Ascending aorta (tissue), 2 donors: ENCODE measurements around the gene FKRP. TPM values are rescaled to one million over a fixed set of nuclear protein-coding genes. Genes with fewer than 3 reads are reported as not detected.

ENCODE experiments used
- DNase-seq, 2 donors: peaks; one replicate each; pipeline ENCODE4 v3.0.0-alpha.2; 2019; ENCODE audit warnings: low spot score in 2 of 2
- H3K27ac ChIP-seq, 2 donors: fragments of 200-600 bp; sonication (generic); one replicate each; pipeline ENCODE4 v1.5.1; 2016 to 2017; ENCODE audit warnings: mild to moderate bottlenecking in 1 of 2
- H3K27me3 ChIP-seq: fragments of 200-600 bp; sonication (generic); one replicate; pipeline ENCODE4 v1.5.1; 2017
- H3K36me3 ChIP-seq, 2 donors: fragments of 200-600 bp; sonication (generic); one replicate each; pipeline ENCODE4 v1.5.1; 2016
- H3K4me1 ChIP-seq, 2 donors: fragments of 200-600 bp; sonication (generic); one replicate each; pipeline ENCODE4 v1.5.1; 2016 to 2017; ENCODE audit warnings: mild to moderate bottlenecking in 1 of 2
- H3K4me3 ChIP-seq, 2 donors: fragments of 200-600 bp; sonication (generic); one replicate each; pipeline ENCODE4 v1.5.1; 2016 to 2017; ENCODE audit warnings: mild to moderate bottlenecking in 1 of 2
- H3K9me3 ChIP-seq, 2 donors: fragments of 200-600 bp; sonication (generic); one replicate each; pipeline ENCODE4 v1.5.1; 2016
- intact Hi-C: fragments of 100-400 bp; cut with DNase I; formaldehyde crosslinking; loops from one replicate; pipeline ENCODE4 v1.15.1; 2023
- total RNA-seq: library from RNA; depleted of rRNA; stranded (reverse); fragments of >200 nt; gene quantifications from one replicate; pipeline ENCODE4 v1.1.0, GENCODE V29; 2016
- TF ChIP-seq, protein P1 (sequence below), 3 experiments: fragments of 200-600 bp in 2 of 3; fragments of 450-650 bp in 1 of 3; sonication (generic) in 2 of 3; IDR thresholded peaks; one replicate each; pipeline ENCODE4 v1.5.1; 2016 to 2019; ENCODE audit warnings: antibody characterized with exemption in 3 of 3, mild to moderate bottlenecking in 1 of 3, moderate library complexity in 1 of 3

Gene FKRP
- total RNA-seq, 1 donor from 2014 or later, result 11.8 TPM

- TF ChIP-seq, protein P1, sequence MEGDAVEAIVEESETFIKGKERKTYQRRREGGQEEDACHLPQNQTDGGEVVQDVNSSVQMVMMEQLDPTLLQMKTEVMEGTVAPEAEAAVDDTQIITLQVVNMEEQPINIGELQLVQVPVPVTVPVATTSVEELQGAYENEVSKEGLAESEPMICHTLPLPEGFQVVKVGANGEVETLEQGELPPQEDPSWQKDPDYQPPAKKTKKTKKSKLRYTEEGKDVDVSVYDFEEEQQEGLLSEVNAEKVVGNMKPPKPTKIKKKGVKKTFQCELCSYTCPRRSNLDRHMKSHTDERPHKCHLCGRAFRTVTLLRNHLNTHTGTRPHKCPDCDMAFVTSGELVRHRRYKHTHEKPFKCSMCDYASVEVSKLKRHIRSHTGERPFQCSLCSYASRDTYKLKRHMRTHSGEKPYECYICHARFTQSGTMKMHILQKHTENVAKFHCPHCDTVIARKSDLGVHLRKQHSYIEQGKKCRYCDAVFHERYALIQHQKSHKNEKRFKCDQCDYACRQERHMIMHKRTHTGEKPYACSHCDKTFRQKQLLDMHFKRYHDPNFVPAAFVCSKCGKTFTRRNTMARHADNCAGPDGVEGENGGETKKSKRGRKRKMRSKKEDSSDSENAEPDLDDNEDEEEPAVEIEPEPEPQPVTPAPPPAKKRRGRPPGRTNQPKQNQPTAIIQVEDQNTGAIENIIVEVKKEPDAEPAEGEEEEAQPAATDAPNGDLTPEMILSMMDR (IDR thresholded peaks at IDR 0.05), result no peak
- Histone ChIP-seq H3K4me3 (peak overlapping the region in 1 of 2 donors; percentile 82), H3K9me3 (no peaks in the 10 kb centered on the region), H3K4me1 (peaks cover 5 to 18% of the 10 kb centered on the region in 2 donors), H3K27ac (peak overlapping the region; percentile 87 to 89), H3K36me3 (peaks cover 32 to 35% of the 10 kb centered on the region in 2 donors), H3K27me3 (no peaks in the 10 kb centered on the region)
- DNase-seq, result no peak
- intact Hi-C loops, result no loop called here
Measured at GRCh38 chr19:46718157-46718933, 27.5 kb upstream of the FKRP start.

- H3K27me3 ChIP-seq, result no peaks in the 10 kb centered on the region
- H3K27ac ChIP-seq, result peak overlapping the region; percentile 87 to 89
- TF ChIP-seq, protein P1 (IDR thresholded peaks at IDR 0.05), result no peak
- peaks cover 39 to 42% of the 10 kb centered on the region in 2 donors for H3K36me3 ChIP-seq
- no peak overlapping the region for H3K4me3 ChIP-seq
- DNase-seq, result no peak
- no peaks in the 10 kb centered on the region for H3K9me3 ChIP-seq
- H3K4me1 ChIP-seq, result peaks cover 5 to 18% of the 10 kb centered on the region in 2 donors
- intact Hi-C loops, result no loop called here
Measured at GRCh38 chr19:46718934-46719622, 26.8 kb upstream of the FKRP start.

DNA sequence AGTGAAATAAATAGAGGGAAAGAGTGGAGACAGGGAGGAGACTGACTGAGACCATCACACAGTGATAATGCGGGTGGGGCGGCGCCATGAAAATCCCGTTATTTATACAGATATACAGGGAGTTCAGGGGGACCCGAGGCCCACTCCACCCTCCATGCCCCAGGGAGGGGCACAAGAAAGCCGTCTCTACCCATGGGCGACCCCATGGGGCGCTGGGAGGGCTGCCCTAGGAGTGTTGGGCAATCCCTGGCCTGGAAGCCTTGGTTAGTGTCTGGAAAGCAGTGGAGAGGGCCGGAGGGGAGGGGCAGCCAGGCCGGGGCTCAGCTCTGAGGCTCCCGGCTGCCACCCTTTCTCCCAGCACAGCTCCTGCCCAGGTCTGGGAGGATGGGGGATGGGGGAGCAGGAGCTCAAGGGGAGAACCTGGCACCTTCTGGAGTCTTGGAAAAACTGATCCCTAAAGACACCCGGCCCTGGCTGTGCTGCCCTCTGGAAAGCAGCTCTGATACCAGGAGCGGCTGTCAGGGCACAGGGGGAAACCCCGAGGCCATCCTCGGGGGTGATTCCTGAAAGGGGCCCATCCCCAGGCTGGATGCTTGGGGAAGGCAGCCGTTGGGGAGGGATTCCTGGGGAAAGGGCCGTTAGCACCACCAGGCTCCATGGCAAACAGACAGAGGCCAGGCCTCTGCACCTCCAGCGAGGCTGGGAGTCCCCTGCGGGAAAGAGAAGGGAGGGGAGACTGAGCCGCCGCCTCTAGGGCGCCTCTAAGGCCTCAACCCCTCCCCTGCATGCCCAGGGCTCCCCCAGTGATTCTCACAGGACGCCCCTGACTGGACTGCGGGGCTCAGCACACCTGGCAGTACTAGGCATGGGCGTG is 26.0 kb upstream of the FKRP start:
- no peak for DNase-seq
- TF ChIP-seq, protein P1 (IDR thresholded peaks at IDR 0.05), result no peak
- H3K36me3 ChIP-seq, result peaks cover 47 to 50% of the 10 kb centered on the region in 2 donors
- intact Hi-C loops, result no loop called here
- H3K4me3 ChIP-seq, result no peak overlapping the region
- peak overlapping the region in 1 of 2 donors; percentile 13 for H3K27ac ChIP-seq
- no peaks in the 10 kb centered on the region for H3K9me3 ChIP-seq
- H3K27me3 ChIP-seq, result no peaks in the 10 kb centered on the region
- peaks cover 5 to 14% of the 10 kb centered on the region in 2 donors for H3K4me1 ChIP-seq

DNA sequence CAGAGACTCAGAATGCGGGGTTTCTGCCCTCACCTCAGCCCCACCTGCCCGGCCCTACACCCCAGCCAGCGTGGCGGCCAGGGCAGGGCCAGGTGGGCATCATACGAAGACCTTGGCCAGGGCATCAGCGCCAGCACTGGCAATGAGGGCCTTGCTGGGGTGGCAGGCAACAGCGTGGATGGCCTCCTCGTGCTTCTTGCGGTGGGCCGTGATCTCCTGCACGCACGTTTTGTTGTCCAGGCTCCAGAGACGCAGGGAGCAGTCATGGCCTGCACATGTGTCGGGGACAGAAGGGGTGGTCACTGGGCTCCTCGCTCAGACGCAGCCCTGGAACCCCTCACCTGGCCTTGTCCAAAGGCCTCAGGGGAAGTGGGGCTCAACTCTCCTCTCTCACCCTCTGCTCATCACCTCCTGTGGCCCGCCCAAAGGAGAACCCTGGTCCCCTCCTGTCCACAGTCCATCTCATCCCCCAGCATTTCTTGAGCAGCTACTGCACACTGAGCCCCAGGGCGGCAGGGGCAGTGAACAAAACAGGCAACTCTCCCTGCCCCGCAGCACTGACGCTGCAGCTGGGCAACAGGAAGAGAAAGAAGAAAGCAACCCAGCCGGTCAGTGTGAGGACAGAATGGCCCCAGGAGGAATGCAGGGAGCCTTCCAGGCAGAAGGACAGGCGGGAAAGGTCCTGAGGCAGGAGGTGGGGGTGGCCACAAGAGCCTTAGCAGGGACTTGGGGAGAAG is 25.2 kb upstream of the FKRP start:
- Histone ChIP-seq H3K4me3 (no peak overlapping the region), H3K27ac (no peak overlapping the region), H3K9me3 (no peaks in the 10 kb centered on the region), H3K4me1 (peaks cover 2 to 9% of the 10 kb centered on the region in 2 donors), H3K27me3 (no peaks in the 10 kb centered on the region), H3K36me3 (peaks cover 55 to 58% of the 10 kb centered on the region in 2 donors)
- DNase-seq, result no peak
- TF ChIP-seq, protein P1 (IDR thresholded peaks at IDR 0.05), result no peak
- intact Hi-C loops, result no loop called here
